ENCODE measurements around the gene GAREM1.
A peak's percentile ranks its signal among the peaks of the same experiment; 100 is the strongest.

GAREM1 gene

DNA sequence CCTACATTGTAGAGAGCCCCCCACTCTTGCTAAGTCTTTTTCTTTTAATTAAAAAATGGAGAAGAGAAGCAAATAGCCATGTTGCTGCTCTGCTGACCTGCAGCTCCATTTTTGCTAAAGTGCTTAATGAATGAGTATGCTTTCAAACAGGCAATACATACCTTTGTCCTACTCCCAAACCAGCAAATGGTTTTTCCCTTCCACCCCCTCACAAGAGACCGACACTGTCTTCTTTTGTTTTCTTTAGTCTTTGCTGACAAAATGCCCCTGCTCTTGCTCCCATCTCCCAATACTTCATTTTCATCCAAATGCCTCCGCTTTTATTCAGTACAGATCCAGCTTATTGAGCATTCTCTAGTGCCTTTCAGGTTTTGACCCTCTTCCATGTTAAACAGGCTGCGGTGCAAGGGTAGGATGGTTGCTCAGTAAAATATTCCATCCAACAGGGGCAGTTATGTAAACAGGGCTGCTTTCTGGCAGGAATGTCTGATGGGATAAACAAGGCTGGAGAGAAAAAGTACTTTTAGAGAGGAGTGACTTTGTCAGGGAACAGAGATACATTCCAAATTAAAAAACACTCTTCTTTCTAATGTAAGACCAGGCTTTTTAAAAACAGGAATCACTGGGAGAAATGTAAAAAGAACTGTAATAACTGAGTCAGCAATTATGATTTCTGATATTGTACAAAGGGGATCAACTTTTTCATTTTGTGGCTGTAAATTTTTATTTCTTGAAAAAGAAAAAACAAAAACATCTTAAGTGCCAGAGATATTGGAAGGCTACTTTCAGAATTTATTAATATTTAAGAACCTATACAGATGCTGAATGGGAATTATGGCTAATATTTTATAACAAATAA, 144.0 kb downstream of the GAREM1 start:
- no peak for DNase-seq (ENCODE audit: low read depth)
- TF ChIP-seq, protein P1, sequence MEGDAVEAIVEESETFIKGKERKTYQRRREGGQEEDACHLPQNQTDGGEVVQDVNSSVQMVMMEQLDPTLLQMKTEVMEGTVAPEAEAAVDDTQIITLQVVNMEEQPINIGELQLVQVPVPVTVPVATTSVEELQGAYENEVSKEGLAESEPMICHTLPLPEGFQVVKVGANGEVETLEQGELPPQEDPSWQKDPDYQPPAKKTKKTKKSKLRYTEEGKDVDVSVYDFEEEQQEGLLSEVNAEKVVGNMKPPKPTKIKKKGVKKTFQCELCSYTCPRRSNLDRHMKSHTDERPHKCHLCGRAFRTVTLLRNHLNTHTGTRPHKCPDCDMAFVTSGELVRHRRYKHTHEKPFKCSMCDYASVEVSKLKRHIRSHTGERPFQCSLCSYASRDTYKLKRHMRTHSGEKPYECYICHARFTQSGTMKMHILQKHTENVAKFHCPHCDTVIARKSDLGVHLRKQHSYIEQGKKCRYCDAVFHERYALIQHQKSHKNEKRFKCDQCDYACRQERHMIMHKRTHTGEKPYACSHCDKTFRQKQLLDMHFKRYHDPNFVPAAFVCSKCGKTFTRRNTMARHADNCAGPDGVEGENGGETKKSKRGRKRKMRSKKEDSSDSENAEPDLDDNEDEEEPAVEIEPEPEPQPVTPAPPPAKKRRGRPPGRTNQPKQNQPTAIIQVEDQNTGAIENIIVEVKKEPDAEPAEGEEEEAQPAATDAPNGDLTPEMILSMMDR (IDR thresholded peaks at IDR 0.05; ENCODE audit: low read depth, low read length, missing control alignments), result no peak
- in situ Hi-C loops (cut with HindIII; ENCODE audit: low sequenced_read_pairs), result no loop called here
- no peak overlapping the region for H3K4me3 ChIP-seq (ENCODE audit: low read depth, low read length)

DNA sequence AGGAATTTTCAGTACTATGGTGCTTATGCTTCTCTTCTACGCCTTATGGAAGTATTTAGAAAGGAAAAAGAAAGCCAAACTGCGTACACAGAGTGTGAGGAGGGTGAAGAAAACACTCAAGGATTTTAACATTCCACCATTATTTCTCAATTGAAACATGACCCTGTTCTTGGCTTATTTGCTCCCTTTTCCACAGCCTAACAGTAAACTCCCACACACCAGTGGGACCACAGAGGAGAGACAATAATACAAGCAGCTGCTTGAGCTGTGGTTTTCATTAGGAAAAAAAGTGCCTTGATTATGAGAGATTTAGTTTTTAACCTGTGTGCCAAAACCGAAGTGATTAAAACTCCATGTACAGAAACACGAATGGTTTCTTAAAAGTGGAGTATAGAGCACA, 146.5 kb downstream of the GAREM1 start:
- in situ Hi-C loops (cut with HindIII; ENCODE audit: low sequenced_read_pairs), result no loop called here
- no peak for DNase-seq (ENCODE audit: low read depth)

DNA sequence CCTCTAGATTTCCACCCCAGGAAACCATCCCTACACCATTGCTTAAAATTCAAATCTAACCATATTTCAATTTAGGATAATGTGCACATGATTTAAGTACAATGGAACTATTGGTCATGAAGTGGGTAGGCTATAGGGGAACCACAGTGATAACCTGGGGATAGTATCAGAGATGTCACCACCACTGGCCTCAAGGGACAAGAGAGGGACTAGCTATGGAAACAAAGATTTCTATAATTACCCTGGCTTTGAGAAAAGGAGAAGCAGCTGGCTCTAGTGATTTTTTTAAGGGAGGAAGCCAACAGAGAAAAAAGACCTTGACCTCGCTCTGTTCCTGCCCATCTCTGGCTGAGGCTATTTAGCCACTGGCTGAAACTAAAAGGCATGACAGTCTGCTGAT, 148.9 kb downstream of the GAREM1 start:
- TF ChIP-seq, protein P1 (IDR thresholded peaks at IDR 0.05; ENCODE audit: low read depth, low read length, missing control alignments), result no peak
- DNase-seq (ENCODE audit: low read depth), result no peak
- in situ Hi-C loops (cut with HindIII; ENCODE audit: low sequenced_read_pairs), result no loop called here
- no peak overlapping the region for H3K4me3 ChIP-seq (ENCODE audit: low read depth, low read length)

More for the DNA sequence above, 146.5 kb downstream of the GAREM1 start:
- no peak overlapping the region for H3K4me3 ChIP-seq (ENCODE audit: low read depth, low read length)
- TF ChIP-seq, protein P1 (IDR thresholded peaks at IDR 0.05; ENCODE audit: low read depth, low read length, missing control alignments), result no peak

DNA sequence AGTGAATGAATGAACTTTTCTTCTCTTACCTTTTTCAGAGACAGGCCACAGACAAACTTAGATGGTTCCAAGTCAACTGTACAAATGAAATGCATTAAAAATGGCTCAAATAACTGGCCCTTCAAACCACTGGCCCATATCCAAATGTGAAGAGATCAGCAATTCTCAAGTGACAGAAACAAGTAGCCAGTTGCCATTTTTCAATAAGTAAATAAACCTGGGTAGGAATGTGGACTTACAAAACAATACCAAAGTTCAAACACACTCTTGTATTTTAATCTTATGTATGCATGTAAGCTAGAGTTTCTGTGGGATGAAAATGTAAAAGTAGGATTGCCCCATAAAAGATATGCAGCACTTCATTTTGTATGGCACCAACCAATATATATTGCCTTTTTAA, 151.6 kb downstream of the GAREM1 start:
- TF ChIP-seq, protein P1 (IDR thresholded peaks at IDR 0.05; ENCODE audit: low read depth, low read length, missing control alignments), result no peak
- in situ Hi-C loops (cut with HindIII; ENCODE audit: low sequenced_read_pairs), result no loop called here
- no peak for DNase-seq (ENCODE audit: low read depth)
- no peak overlapping the region for H3K4me3 ChIP-seq (ENCODE audit: low read depth, low read length)

DNA sequence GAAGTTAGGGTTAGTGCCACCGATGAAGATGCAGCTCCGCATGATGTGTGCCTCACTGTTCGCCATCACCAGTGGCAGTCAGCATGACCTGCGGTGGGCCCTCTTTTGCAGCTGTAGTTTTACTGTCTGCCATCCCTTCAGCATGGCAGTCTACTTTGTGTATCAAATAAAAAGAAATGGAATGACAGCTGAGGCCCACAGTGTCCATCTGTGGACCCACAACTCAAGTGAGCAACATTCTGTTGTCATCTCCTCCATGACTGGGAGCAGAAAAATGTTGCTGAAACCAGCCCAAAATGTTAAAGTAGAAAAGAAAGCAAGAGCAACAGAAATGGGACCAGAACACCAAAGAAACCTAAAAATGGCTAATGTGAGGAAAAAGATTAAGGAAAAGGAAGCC, 152.1 kb downstream of the GAREM1 start:
- TF ChIP-seq, protein P1 (IDR thresholded peaks at IDR 0.05; ENCODE audit: low read depth, low read length, missing control alignments), result no peak
- no peak for DNase-seq (ENCODE audit: low read depth)
- in situ Hi-C loops (cut with HindIII; ENCODE audit: low sequenced_read_pairs), result no loop called here

DNA sequence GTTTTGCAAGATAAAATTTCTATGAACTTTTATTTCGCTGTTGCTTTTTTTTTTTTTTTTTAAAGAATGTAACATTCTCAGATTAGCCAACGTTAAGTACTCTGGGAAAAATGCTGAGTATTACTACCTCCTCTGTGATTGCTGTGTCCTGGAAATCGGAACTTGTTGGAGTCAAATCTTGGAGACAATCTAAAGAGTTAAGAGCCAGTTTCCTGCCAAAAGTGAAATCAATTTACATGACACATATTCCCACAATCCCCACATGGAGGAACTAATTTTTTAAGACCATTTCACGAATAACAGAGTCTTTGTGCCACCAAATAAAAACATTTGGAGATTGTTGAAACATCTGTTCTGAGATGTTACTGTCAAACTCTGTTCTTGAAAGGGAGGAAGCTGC, 153.0 kb downstream of the GAREM1 start:
- peak; percentile 18 for DNase-seq (ENCODE audit: low read depth)
- H3K4me3 ChIP-seq (ENCODE audit: low read depth, low read length), result no peak overlapping the region
- in situ Hi-C loops (cut with HindIII; ENCODE audit: low sequenced_read_pairs), result no loop called here
- TF ChIP-seq, protein P1 (IDR thresholded peaks at IDR 0.05; ENCODE audit: low read depth, low read length, missing control alignments), result no peak

More for the DNA sequence above, 152.1 kb downstream of the GAREM1 start:
- H3K4me3 ChIP-seq (ENCODE audit: low read depth, low read length), result no peak overlapping the region

Measured in astrocyte of the cerebellum (primary cell).